ENCODE measurements around the gene PRIMA1. TPM values are rescaled to one million over a fixed set of nuclear protein-coding genes. Genes with fewer than 3 reads are reported as not detected.

PRIMA1 gene
- total RNA-seq, 1 donor from 2014 or later = 2.4 TPM

DNA sequence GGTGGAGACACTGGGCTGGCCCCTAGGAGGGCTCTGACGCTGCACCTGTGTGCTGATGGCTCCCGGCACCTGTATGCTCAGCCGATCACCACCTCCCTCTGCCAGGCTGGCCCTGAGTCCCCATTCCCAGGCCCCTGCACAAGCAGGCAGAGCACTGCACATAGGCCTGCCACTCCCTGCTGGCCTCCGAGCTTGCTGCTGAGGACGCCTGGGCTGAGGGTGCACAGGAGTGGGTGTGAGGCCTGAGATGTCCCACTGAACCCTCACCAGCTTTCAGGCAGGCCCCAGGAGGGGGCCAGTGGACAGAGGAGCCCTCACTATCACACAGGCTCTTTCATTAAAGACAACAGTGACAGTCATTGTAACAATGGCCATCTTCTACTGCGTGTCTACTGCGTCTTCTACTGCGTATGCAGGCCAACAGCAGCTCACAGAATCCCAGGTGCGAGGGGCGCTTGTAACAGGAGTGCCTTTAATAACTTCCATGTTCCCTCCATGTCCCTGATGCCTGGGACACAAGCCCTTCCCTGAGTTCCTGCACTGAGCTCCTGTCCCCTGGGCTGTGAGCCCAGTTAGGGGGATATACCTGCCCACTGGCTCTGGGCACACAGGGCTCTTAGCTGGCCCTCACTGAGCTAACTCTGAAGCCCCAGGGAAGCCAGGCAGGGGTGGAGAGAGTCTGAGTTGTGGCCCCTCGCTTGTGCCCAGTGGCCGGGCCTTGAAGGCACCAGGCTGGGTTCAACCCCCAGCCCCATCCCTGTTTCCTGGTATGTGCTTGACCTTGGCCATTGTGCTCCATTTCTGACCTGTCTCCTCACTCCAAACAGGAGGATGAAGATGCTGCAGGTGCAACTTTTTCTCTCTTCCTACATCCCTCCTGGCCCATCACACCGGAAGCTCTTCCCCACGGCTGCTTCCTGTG lies 71.3 kb downstream of the PRIMA1 start:
- H3K27ac Mint-ChIP-seq (ENCODE audit: unreplicated experiment) = no peak overlapping the region
- DNase-seq = no peak
- peaks cover 12% of the 10 kb centered on the region for H3K9me3 Mint-ChIP-seq (ENCODE audit: unreplicated experiment)
- peaks cover 5% of the 10 kb centered on the region for H3K36me3 Mint-ChIP-seq (ENCODE audit: unreplicated experiment)
- no peak overlapping the region for H3K4me3 Mint-ChIP-seq (ENCODE audit: unreplicated experiment)
- TF ChIP-seq, protein P1, sequence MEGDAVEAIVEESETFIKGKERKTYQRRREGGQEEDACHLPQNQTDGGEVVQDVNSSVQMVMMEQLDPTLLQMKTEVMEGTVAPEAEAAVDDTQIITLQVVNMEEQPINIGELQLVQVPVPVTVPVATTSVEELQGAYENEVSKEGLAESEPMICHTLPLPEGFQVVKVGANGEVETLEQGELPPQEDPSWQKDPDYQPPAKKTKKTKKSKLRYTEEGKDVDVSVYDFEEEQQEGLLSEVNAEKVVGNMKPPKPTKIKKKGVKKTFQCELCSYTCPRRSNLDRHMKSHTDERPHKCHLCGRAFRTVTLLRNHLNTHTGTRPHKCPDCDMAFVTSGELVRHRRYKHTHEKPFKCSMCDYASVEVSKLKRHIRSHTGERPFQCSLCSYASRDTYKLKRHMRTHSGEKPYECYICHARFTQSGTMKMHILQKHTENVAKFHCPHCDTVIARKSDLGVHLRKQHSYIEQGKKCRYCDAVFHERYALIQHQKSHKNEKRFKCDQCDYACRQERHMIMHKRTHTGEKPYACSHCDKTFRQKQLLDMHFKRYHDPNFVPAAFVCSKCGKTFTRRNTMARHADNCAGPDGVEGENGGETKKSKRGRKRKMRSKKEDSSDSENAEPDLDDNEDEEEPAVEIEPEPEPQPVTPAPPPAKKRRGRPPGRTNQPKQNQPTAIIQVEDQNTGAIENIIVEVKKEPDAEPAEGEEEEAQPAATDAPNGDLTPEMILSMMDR (IDR thresholded peaks at IDR 0.05; ENCODE audit: partially characterized antibody, unreplicated experiment) = no peak
- H3K27me3 Mint-ChIP-seq (ENCODE audit: unreplicated experiment) = peaks cover 14% of the 10 kb centered on the region
- H3K4me1 Mint-ChIP-seq (ENCODE audit: low read depth, unreplicated experiment) = peaks cover 12% of the 10 kb centered on the region

- H3K4me1 Mint-ChIP-seq (ENCODE audit: low read depth, unreplicated experiment) = peaks cover 14% of the 10 kb centered on the region
- TF ChIP-seq, protein P1 (IDR thresholded peaks at IDR 0.05; ENCODE audit: partially characterized antibody, unreplicated experiment) = no peak
- H3K27ac Mint-ChIP-seq (ENCODE audit: unreplicated experiment) = no peak overlapping the region
- peaks cover 9% of the 10 kb centered on the region for H3K9me3 Mint-ChIP-seq (ENCODE audit: unreplicated experiment)
- no peak overlapping the region for H3K4me3 Mint-ChIP-seq (ENCODE audit: unreplicated experiment)
- DNase-seq = no peak
- H3K36me3 Mint-ChIP-seq (ENCODE audit: unreplicated experiment) = peaks cover 5% of the 10 kb centered on the region
- H3K27me3 Mint-ChIP-seq (ENCODE audit: unreplicated experiment) = peaks cover 11% of the 10 kb centered on the region
Observed at GRCh38 chr14:93716002-93716745, 72.1 kb downstream of the PRIMA1 start.

DNA sequence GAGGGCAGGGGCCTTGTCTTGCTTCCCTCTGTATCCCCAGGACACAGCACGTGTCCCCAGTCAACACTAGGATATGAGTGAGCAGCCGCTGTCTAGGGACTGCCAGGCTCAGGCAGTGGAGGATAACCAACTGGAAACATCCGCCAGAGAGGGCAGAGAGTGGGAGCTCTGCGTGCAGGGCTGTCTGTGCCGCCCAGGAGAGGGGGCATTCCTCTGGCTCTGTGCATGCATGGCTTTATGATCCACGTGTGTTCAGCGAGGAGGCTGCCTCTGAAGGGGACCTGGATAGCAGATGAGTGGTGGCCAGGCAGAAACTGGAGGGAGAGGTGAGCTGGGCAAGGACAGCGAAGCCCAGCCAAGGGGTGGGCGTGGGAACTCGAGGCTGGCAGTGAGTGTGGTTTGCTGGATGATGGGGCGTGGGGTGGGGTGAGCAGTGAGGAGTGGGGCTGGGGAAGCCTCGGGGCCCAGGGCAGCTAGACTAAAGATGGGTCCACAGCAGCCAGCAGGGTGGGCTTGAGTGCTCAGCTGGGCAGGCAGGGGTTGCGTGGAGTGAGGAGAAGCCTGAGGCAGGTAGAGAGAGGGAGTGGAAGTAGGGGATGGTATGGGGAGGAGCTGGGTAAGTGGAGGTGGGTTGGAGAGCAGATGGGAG lies 72.9 kb downstream of the PRIMA1 start:
- H3K9me3 Mint-ChIP-seq (ENCODE audit: unreplicated experiment) = peaks cover 6% of the 10 kb centered on the region
- no peak overlapping the region for H3K27ac Mint-ChIP-seq (ENCODE audit: unreplicated experiment)
- H3K4me3 Mint-ChIP-seq (ENCODE audit: unreplicated experiment) = no peak overlapping the region
- H3K4me1 Mint-ChIP-seq (ENCODE audit: low read depth, unreplicated experiment) = peaks cover 8% of the 10 kb centered on the region
- H3K36me3 Mint-ChIP-seq (ENCODE audit: unreplicated experiment) = peaks cover 5% of the 10 kb centered on the region
- peaks cover 8% of the 10 kb centered on the region for H3K27me3 Mint-ChIP-seq (ENCODE audit: unreplicated experiment)
- TF ChIP-seq, protein P1 (IDR thresholded peaks at IDR 0.05; ENCODE audit: partially characterized antibody, unreplicated experiment) = no peak
- no peak for DNase-seq

GRCh38 chr14:93714605-93715004 lies 73.7 kb downstream of the PRIMA1 start:
- Mint-ChIP-seq H3K27ac (ENCODE audit: unreplicated experiment) (no peak overlapping the region), H3K4me1 (ENCODE audit: low read depth, unreplicated experiment) (peaks cover 5% of the 10 kb centered on the region), H3K27me3 (ENCODE audit: unreplicated experiment) (peaks cover 8% of the 10 kb centered on the region), H3K9me3 (ENCODE audit: unreplicated experiment) (peaks cover 6% of the 10 kb centered on the region), H3K4me3 (ENCODE audit: unreplicated experiment) (peak overlapping the region; percentile 2), H3K36me3 (ENCODE audit: unreplicated experiment) (peaks cover 5% of the 10 kb centered on the region)
- DNase-seq = no peak
- TF ChIP-seq, protein P1 (IDR thresholded peaks at IDR 0.05; ENCODE audit: partially characterized antibody, unreplicated experiment) = no peak
